WTC11 (cell line): ENCODE results near the gene CX3CL1. TPM values are rescaled to one million over a fixed set of nuclear protein-coding genes. Genes with fewer than 3 reads are reported as not detected.

ENCODE experiments used
- ATAC-seq: fragments of 200-7000 bp; cut with Tn5 transposase; 2 replicates; pipeline ENCODE4 v1.10.0; 2021; ENCODE audit warnings: mild to moderate bottlenecking, moderate library complexity
- CTCF ChIA-PET: fragments of 300-600 bp; sonication (Branson Sonifier 250); formaldehyde crosslinking; loops from one replicate; lab custom pipeline; 2021; ENCODE audit warnings: antibody characterized with exemption; lab: Charles Lee
- POLR2A ChIA-PET: fragments of 350-600 bp; sonication (Branson Sonifier 250); formaldehyde crosslinking; loops from one replicate; lab custom pipeline; 2021; ENCODE audit warnings: antibody characterized with exemption; lab: Charles Lee
- DNase-seq: peaks from one replicate; pipeline ENCODE4 v3.0.0; 2021; ENCODE audit warnings: low spot score
- H3K27ac Mint-ChIP-seq: 2 replicates; pipeline ENCODE4 v1.8.0; 2021; ENCODE audit warnings: mixed read lengths
- H3K27me3 Mint-ChIP-seq: 2 replicates; pipeline ENCODE4 v1.8.0; 2021; ENCODE audit warnings: low read depth, mild to moderate bottlenecking, moderate library complexity, mixed read lengths
- H3K36me3 Mint-ChIP-seq: 2 replicates; pipeline ENCODE4 v1.8.0; 2021; ENCODE audit warnings: mixed read lengths
- H3K4me1 Mint-ChIP-seq: 2 replicates; pipeline ENCODE4 v1.8.0; 2022; ENCODE audit warnings: mixed read lengths
- H3K4me3 Mint-ChIP-seq: 2 replicates; pipeline ENCODE4 v1.8.0; 2021; ENCODE audit warnings: mild to moderate bottlenecking, moderate library complexity, mixed read lengths
- H3K9me3 Mint-ChIP-seq: 2 replicates; pipeline ENCODE4 v1.8.0; 2021; ENCODE audit warnings: mixed read lengths
- ATF1 ChIP-seq: sonication (generic); formaldehyde crosslinking; IDR thresholded peaks from 2 replicates; pipeline ENCODE4 v1.8.1; 2023; ENCODE audit warnings: mild to moderate bottlenecking, moderate library complexity, missing genetic modification reagents
- ATF2 ChIP-seq: sonication (generic); formaldehyde crosslinking; IDR thresholded peaks from 2 replicates; pipeline ENCODE4 v1.8.1; 2022; ENCODE audit warnings: low read depth, missing genetic modification reagents, borderline replicate concordance
- CREB1 ChIP-seq: sonication (generic); formaldehyde crosslinking; IDR thresholded peaks from 2 replicates; pipeline ENCODE4 v1.8.0; 2023; ENCODE audit warnings: mild to moderate bottlenecking, missing genetic modification reagents
- CTCF ChIP-seq: fragments of 200-600 bp; IDR thresholded peaks from 2 replicates; pipeline ENCODE4 v1.8.0; 2022; ENCODE audit warnings: antibody characterized with exemption
- ELF4 ChIP-seq: sonication (generic); formaldehyde crosslinking; IDR thresholded peaks from 2 replicates; pipeline ENCODE4 v1.8.1; 2022; ENCODE audit warnings: low read depth, mild to moderate bottlenecking, moderate library complexity, missing genetic modification reagents
- GRHL2 ChIP-seq: fragments of 250-450 bp; sonication (Bioruptor Pico); IDR thresholded peaks from 2 replicates; pipeline ENCODE4 v1.8.0; 2022; ENCODE audit warnings: mild to moderate bottlenecking, moderate library complexity; ENCODE audit not compliant: insufficient replicate concordance, severe bottlenecking
- JAZF1 ChIP-seq: fragments of 250-450 bp; sonication (Bioruptor Pico); IDR thresholded peaks from 2 replicates; pipeline ENCODE4 v1.9.0; 2021; ENCODE audit warnings: moderate library complexity, mild to moderate bottlenecking, inconsistent platforms
- KAT7 ChIP-seq: sonication (generic); formaldehyde crosslinking; IDR thresholded peaks from 2 replicates; pipeline ENCODE4 v1.8.1; 2023; ENCODE audit warnings: missing genetic modification reagents, mild to moderate bottlenecking, borderline replicate concordance
- MYBL2 ChIP-seq: sonication (generic); formaldehyde crosslinking; IDR thresholded peaks from 2 replicates; pipeline ENCODE4 v1.8.1; 2023; ENCODE audit warnings: mild to moderate bottlenecking, moderate library complexity, missing genetic modification reagents
- OVOL2 ChIP-seq: fragments of 250-450 bp; sonication (Bioruptor Pico); IDR thresholded peaks from 2 replicates; pipeline ENCODE4 v1.9.0; 2021; ENCODE audit warnings: mild to moderate bottlenecking, borderline replicate concordance
- PRRX2 ChIP-seq: fragments of 250-450 bp; sonication (Bioruptor Pico); IDR thresholded peaks from 2 replicates; pipeline ENCODE4 v1.8.0; 2021; ENCODE audit warnings: mild to moderate bottlenecking
- RORB ChIP-seq: fragments of 250-450 bp; sonication (Bioruptor Pico); IDR thresholded peaks from 2 replicates; pipeline ENCODE4 v1.9.0; 2021; ENCODE audit warnings: mild to moderate bottlenecking
- SMAD3 ChIP-seq: sonication (generic); formaldehyde crosslinking; IDR thresholded peaks from 2 replicates; pipeline ENCODE4 v1.8.0; 2022; ENCODE audit warnings: missing genetic modification reagents, mild to moderate bottlenecking, borderline replicate concordance
- SMAD4 ChIP-seq: sonication (generic); formaldehyde crosslinking; IDR thresholded peaks from 2 replicates; pipeline ENCODE4 v1.8.0; 2022; ENCODE audit warnings: mild to moderate bottlenecking, missing genetic modification reagents
- TCF7 ChIP-seq: sonication (generic); formaldehyde crosslinking; IDR thresholded peaks from 2 replicates; pipeline ENCODE4 v1.8.0; 2022; ENCODE audit warnings: mild to moderate bottlenecking, low read depth, missing genetic modification reagents, moderate library complexity
- TP53 ChIP-seq: sonication (generic); formaldehyde crosslinking; IDR thresholded peaks from 2 replicates; pipeline ENCODE4 v1.8.1; 2023; ENCODE audit warnings: mild to moderate bottlenecking, missing genetic modification reagents
- ZNF219 ChIP-seq: sonication (generic); formaldehyde crosslinking; IDR thresholded peaks from 2 replicates; pipeline ENCODE4 v1.8.0; 2023; ENCODE audit warnings: missing genetic modification reagents, mild to moderate bottlenecking, borderline replicate concordance
- ZNF396 ChIP-seq: fragments of 250-450 bp; sonication (Bioruptor Pico); IDR thresholded peaks from 2 replicates; pipeline ENCODE4 v1.8.0; 2021; ENCODE audit warnings: mild to moderate bottlenecking, moderate library complexity, borderline replicate concordance
- total RNA-seq: library from RNA; stranded (reverse); gene quantifications from 3 replicates; pipeline ENCODE4 v1.2.3, GENCODE V29; 2021
- TF ChIP-seq, protein P1 (sequence below): sonication (generic); formaldehyde crosslinking; conservative IDR thresholded peaks from 2 replicates; pipeline ENCODE4 v1.8.1; 2022; ENCODE audit warnings: mild to moderate bottlenecking, missing genetic modification reagents
- TF ChIP-seq, protein P2 (sequence below): fragments of 250-450 bp; sonication (Bioruptor Pico); IDR thresholded peaks from 2 replicates; pipeline ENCODE4 v1.9.0; 2021; ENCODE audit warnings: mild to moderate bottlenecking
- TF ChIP-seq, protein P3 (sequence below): sonication (generic); formaldehyde crosslinking; IDR thresholded peaks from 2 replicates; pipeline ENCODE4 v1.8.0; 2023; ENCODE audit warnings: missing genetic modification reagents
- TF ChIP-seq, protein P4 (sequence below): fragments of 250-450 bp; sonication (Bioruptor Pico); IDR thresholded peaks from 2 replicates; pipeline ENCODE4 v2.1.2; 2022; ENCODE audit warnings: mild to moderate bottlenecking, moderate library complexity
- TF ChIP-seq, protein P5 (sequence below): sonication (generic); formaldehyde crosslinking; IDR thresholded peaks from 2 replicates; pipeline ENCODE4 v1.8.1; 2023; ENCODE audit warnings: mild to moderate bottlenecking, missing genetic modification reagents, moderate library complexity
- TF ChIP-seq, protein P6 (sequence below): sonication (generic); formaldehyde crosslinking; IDR thresholded peaks from 2 replicates; pipeline ENCODE4 v1.8.1; 2023; ENCODE audit warnings: mild to moderate bottlenecking, missing genetic modification reagents, borderline replicate concordance

Gene CX3CL1
- total RNA-seq, 1 experiment from 2014 or later = 1.2 TPM

DNA sequence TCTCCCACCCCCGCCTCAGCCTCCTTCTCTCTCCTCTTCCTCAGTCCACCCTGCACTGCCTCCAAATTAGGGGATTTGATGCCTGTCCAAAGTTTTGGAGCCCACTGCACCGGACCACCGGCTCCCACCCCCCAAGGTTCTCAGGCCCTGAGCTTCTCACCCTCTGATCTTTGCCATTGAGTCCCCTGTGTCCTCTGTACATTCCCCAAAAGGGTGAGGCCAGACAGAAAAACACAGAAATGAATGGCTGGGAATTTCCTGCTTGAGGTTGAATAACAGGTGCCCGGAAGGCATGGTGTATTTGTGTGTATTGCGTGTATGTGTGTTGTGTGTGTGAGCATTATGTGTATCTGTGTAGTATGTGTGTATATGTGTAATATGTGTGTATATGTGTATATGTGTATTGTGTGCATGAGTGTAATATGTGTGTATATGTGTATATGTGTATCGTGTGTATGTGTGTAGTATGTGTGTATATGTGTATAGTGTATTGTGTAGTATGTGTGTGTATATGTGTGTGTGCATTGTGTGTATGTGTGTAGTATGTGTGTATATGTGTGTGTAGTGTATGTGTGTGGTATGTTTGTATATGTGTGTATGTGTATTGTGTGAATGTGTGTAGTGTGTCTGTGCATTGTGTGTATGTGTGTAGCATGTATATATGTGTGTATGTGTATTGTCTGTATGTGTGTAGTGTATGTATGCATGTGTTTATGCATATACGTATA, 16.2 kb downstream of the CX3CL1 start:
- H3K9me3 Mint-ChIP-seq = peaks cover 5% of the 10 kb centered on the region
- no peak for DNase-seq
- H3K36me3 Mint-ChIP-seq = no peaks in the 10 kb centered on the region
- peaks cover 4% of the 10 kb centered on the region for H3K27me3 Mint-ChIP-seq
- H3K4me3 Mint-ChIP-seq = no peak overlapping the region
- CTCF ChIA-PET = no interaction called here
- TF ChIP-seq, protein P1, sequence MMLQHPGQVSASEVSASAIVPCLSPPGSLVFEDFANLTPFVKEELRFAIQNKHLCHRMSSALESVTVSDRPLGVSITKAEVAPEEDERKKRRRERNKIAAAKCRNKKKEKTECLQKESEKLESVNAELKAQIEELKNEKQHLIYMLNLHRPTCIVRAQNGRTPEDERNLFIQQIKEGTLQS = no peak
- TF ChIP-seq CTCF = no peak
- TF ChIP-seq JAZF1 (CRISPR knock-in tag) = no peak
- TF ChIP-seq TP53 = no peak
- TF ChIP-seq, protein P2, sequence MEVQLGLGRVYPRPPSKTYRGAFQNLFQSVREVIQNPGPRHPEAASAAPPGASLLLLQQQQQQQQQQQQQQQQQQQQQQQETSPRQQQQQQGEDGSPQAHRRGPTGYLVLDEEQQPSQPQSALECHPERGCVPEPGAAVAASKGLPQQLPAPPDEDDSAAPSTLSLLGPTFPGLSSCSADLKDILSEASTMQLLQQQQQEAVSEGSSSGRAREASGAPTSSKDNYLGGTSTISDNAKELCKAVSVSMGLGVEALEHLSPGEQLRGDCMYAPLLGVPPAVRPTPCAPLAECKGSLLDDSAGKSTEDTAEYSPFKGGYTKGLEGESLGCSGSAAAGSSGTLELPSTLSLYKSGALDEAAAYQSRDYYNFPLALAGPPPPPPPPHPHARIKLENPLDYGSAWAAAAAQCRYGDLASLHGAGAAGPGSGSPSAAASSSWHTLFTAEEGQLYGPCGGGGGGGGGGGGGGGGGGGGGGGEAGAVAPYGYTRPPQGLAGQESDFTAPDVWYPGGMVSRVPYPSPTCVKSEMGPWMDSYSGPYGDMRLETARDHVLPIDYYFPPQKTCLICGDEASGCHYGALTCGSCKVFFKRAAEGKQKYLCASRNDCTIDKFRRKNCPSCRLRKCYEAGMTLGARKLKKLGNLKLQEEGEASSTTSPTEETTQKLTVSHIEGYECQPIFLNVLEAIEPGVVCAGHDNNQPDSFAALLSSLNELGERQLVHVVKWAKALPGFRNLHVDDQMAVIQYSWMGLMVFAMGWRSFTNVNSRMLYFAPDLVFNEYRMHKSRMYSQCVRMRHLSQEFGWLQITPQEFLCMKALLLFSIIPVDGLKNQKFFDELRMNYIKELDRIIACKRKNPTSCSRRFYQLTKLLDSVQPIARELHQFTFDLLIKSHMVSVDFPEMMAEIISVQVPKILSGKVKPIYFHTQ (CRISPR knock-in tag) = no peak
- no peak for TF ChIP-seq PRRX2 (CRISPR knock-in tag)
- TF ChIP-seq, protein P3, sequence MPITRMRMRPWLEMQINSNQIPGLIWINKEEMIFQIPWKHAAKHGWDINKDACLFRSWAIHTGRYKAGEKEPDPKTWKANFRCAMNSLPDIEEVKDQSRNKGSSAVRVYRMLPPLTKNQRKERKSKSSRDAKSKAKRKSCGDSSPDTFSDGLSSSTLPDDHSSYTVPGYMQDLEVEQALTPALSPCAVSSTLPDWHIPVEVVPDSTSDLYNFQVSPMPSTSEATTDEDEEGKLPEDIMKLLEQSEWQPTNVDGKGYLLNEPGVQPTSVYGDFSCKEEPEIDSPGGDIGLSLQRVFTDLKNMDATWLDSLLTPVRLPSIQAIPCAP (CRISPR knock-in tag) = no peak
- TF ChIP-seq, protein P4, sequence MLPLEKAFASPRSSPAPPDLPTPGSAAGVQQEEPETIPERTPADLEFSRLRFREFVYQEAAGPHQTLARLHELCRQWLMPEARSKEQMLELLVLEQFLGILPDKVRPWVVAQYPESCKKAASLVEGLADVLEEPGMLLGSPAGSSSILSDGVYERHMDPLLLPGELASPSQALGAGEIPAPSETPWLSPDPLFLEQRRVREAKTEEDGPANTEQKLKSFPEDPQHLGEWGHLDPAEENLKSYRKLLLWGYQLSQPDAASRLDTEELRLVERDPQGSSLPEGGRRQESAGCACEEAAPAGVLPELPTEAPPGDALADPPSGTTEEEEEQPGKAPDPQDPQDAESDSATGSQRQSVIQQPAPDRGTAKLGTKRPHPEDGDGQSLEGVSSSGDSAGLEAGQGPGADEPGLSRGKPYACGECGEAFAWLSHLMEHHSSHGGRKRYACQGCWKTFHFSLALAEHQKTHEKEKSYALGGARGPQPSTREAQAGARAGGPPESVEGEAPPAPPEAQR = no peak
- no peak for TF ChIP-seq ELF4
- TF ChIP-seq CREB1 = no peak
- TF ChIP-seq ZNF219 = no peak
- TF ChIP-seq KAT7 (CRISPR knock-in tag) = no peak
- TF ChIP-seq, protein P5, sequence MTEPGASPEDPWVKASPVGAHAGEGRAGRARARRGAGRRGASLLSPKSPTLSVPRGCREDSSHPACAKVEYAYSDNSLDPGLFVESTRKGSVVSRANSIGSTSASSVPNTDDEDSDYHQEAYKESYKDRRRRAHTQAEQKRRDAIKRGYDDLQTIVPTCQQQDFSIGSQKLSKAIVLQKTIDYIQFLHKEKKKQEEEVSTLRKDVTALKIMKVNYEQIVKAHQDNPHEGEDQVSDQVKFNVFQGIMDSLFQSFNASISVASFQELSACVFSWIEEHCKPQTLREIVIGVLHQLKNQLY (CRISPR knock-in tag) = no peak
- no peak for TF ChIP-seq GRHL2 (CRISPR knock-in tag)
- TF ChIP-seq SMAD3 = no peak
- no peak for TF ChIP-seq RORB (CRISPR knock-in tag)
- no peak for TF ChIP-seq SMAD4
- TF ChIP-seq, all 79 proteins: peak for 0
- Mint-ChIP-seq H3K27ac (no peak overlapping the region), H3K4me1 (peaks cover 3% of the 10 kb centered on the region; the same call in 1 of the 2 replicates)
- POLR2A ChIA-PET = no interaction called here
- ATAC-seq = no peak

- Mint-ChIP-seq H3K36me3 (no peaks in the 10 kb centered on the region), H3K4me1 (peaks cover 3% of the 10 kb centered on the region; the same call in 1 of the 2 replicates), H3K9me3 (peaks cover 5% of the 10 kb centered on the region), H3K27ac (no peak overlapping the region), H3K4me3 (no peak overlapping the region), H3K27me3 (peaks cover 4% of the 10 kb centered on the region)
- DNase-seq = no peak
- ChIA-PET CTCF (no interaction called here), POLR2A (no interaction called here)
- no peak for ATAC-seq
- TF ChIP-seq ATF2 (CRISPR knock-in tag) = no peak
- no peak for TF ChIP-seq ATF1 (CRISPR knock-in tag)
- TF ChIP-seq TCF7 (CRISPR knock-in tag) = no peak
- no peak for TF ChIP-seq OVOL2 (CRISPR knock-in tag)
- TF ChIP-seq, protein P6, sequence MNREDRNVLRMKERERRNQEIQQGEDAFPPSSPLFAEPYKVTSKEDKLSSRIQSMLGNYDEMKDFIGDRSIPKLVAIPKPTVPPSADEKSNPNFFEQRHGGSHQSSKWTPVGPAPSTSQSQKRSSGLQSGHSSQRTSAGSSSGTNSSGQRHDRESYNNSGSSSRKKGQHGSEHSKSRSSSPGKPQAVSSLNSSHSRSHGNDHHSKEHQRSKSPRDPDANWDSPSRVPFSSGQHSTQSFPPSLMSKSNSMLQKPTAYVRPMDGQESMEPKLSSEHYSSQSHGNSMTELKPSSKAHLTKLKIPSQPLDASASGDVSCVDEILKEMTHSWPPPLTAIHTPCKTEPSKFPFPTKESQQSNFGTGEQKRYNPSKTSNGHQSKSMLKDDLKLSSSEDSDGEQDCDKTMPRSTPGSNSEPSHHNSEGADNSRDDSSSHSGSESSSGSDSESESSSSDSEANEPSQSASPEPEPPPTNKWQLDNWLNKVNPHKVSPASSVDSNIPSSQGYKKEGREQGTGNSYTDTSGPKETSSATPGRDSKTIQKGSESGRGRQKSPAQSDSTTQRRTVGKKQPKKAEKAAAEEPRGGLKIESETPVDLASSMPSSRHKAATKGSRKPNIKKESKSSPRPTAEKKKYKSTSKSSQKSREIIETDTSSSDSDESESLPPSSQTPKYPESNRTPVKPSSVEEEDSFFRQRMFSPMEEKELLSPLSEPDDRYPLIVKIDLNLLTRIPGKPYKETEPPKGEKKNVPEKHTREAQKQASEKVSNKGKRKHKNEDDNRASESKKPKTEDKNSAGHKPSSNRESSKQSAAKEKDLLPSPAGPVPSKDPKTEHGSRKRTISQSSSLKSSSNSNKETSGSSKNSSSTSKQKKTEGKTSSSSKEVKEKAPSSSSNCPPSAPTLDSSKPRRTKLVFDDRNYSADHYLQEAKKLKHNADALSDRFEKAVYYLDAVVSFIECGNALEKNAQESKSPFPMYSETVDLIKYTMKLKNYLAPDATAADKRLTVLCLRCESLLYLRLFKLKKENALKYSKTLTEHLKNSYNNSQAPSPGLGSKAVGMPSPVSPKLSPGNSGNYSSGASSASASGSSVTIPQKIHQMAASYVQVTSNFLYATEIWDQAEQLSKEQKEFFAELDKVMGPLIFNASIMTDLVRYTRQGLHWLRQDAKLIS (CRISPR knock-in tag) = no peak
- no peak for TF ChIP-seq MYBL2 (CRISPR knock-in tag)
- TF ChIP-seq ZNF396 (CRISPR knock-in tag) = no peak
These were observed 16.8 kb downstream of the CX3CL1 start for GRCh38 chr16:57389087-57389468.
